Measurements from ENCODE around the gene CRYBA2.

CRYBA2 gene

GRCh38 chr2:219022616-219023015 is 29.4 kb upstream of the CRYBA2 start:
- no peak for DNase-seq

- no peak for DNase-seq
These were observed 28.8 kb upstream of the CRYBA2 start for GRCh38 chr2:219022041-219022440.

- DNase-seq = no peak
These were observed 28.4 kb upstream of the CRYBA2 start for GRCh38 chr2:219021591-219021990.

GRCh38 chr2:219020604-219021365 is 27.6 kb upstream of the CRYBA2 start:
- DNase-seq = peak; percentile 16

- no peak for DNase-seq
These were observed 26.2 kb upstream of the CRYBA2 start for GRCh38 chr2:219019436-219019835.

GRCh38 chr2:219018726-219019125 is 25.5 kb upstream of the CRYBA2 start:
- no peak for DNase-seq

GRCh38 chr2:219018286-219018685 is 25.1 kb upstream of the CRYBA2 start:
- DNase-seq = no peak

GRCh38 chr2:219017201-219017931 is 24.1 kb upstream of the CRYBA2 start:
- no peak for DNase-seq

- DNase-seq = no peak
These were observed 23.5 kb upstream of the CRYBA2 start for GRCh38 chr2:219016721-219017120.

GRCh38 chr2:219010873-219011272 is 17.7 kb upstream of the CRYBA2 start:
- DNase-seq = no peak

- no peak for DNase-seq
These were observed 17.0 kb upstream of the CRYBA2 start for GRCh38 chr2:219010162-219010756.

GRCh38 chr2:219009294-219009693 is 16.1 kb upstream of the CRYBA2 start:
- DNase-seq = no peak

GRCh38 chr2:219003979-219004378 is 10.8 kb upstream of the CRYBA2 start:
- DNase-seq = no peak

- no peak for DNase-seq
These were observed 10.0 kb upstream of the CRYBA2 start for GRCh38 chr2:219003267-219003634.

- no peak for DNase-seq
These were observed 9.4 kb upstream of the CRYBA2 start for GRCh38 chr2:219002395-219003266.

- DNase-seq = no peak
These were observed 8.6 kb upstream of the CRYBA2 start for GRCh38 chr2:219001577-219002394.

- DNase-seq = no peak
These were observed 7.9 kb upstream of the CRYBA2 start for GRCh38 chr2:219001100-219001576.

GRCh38 chr2:219000569-219000960 is 7.3 kb upstream of the CRYBA2 start:
- no peak for DNase-seq

- no peak for DNase-seq
These were observed 6.8 kb upstream of the CRYBA2 start for GRCh38 chr2:218999881-219000568.

- no peak for DNase-seq
These were observed 6.0 kb upstream of the CRYBA2 start for GRCh38 chr2:218999021-218999880.

Measured in MV-4-11 (cell line).